GM18526 (cell line): ENCODE data around the gene PRUNE1.

Source experiments
- POLR2A ChIP-seq: IDR thresholded peaks from 3 replicates; pipeline ENCODE4 v1.6.1; 2011; ENCODE audit not compliant: insufficient read length; ENCODE audit errors: extremely low read depth

The PRUNE1 gene

DNA sequence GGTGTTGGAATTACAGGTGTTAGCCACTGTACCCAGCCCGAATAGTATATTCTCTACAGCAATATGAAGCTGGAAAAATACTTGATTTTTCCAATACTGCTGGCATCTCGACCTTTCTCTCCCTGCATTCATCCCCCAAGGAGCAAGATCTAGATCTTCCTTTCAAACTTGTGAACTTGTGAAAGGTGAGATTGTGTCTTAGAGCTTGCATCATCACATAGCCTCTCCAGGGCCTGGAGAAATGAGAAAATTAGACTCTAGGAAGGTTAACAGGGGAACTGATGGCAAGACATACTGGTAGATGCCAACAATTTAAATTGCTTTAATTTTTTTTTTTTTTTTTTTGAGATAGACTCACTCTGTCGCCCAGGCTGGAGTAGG, 2.1 kb downstream of the PRUNE1 start:
- TF ChIP-seq POLR2A, result no peak

DNA sequence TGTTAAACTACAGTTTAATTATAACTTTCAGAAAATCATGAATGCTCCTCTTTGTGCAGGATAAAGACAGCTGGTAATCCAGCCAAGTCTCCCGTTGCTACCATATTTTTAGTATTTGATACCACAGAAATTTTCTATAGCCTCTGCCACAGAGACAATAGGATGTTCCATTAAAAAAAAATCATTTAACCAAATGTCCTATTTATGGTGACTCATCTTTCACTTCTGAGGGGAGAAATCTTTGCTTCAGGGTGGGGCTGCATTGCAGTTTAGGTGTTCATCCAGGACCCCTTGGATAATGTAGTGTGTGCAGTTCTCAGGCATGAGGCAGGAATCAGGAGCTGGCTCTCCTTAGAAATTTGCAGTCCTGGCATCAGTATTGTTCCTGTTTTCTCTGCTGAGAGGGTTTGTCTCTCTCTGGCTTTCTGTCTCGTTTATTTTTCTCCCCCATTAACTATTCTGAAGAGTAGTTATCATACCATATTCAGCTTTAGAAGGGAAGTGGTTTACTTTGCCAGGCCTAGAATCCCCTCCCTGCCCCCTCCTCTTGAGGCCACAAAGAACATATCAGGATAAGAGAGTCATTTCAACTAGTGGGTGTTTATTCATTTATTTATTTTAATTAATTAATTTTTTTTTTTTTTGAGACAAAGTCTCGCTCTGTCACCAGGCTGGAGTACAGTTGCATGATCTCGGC, 3.1 kb downstream of the PRUNE1 start:
- no peak for TF ChIP-seq POLR2A

DNA sequence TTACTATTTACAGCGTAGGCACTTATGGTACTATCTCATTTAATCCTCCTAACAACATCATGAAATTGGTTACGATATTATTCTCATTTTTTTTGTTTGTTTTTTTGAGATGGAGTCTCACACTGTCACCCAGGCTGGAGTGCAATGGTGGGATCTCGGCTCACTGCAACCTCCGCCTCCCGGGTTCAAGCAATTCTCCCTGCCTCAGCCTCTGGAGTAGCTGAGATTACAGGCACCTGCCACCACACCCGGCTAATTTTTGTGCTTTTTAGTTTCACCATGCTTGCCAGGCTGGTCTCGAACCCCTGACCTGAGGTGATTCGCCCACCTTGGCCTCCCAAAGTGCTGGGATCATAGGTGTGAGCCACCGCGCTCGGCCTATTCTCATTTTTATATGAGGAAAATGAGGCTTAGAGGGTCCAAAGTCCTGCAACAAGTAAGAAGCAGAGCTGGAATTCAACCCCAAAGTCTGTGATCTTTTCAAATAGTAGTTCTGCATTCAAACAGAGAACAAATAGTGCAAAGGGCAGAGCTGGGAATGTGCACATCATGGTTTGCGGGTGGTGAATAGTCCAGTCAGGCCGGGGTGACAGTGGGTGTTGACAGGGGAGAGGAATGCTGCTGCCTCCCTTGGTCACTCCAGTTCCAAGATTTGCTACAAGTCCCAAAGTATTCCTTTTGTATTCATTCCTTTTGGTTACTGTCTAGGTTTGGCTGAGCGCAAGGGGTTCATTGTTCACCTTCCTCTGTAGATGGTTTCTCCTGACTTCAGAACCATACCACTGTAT, 4.6 kb downstream of the PRUNE1 start:
- no peak for TF ChIP-seq POLR2A

DNA sequence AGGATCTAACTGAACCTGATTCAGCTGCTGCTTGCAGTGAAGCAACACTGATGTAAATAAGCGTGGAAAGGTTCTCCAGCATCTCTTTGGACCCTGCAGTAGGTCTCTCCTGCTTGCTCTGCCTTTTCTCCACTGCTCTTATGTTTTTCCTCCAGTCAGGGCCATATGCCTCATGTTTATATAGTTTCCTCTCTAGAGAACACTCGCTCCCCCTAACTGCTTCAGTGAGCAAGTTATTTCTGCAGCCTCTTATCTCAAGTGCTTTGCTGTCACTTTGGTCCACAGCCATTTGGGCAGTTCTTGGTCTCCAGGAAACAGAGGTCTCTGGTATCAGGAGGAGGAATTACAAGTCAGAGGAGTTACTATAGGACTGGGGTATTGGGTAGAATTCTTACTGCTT, 5.3 kb downstream of the PRUNE1 start:
- no peak for TF ChIP-seq POLR2A

DNA sequence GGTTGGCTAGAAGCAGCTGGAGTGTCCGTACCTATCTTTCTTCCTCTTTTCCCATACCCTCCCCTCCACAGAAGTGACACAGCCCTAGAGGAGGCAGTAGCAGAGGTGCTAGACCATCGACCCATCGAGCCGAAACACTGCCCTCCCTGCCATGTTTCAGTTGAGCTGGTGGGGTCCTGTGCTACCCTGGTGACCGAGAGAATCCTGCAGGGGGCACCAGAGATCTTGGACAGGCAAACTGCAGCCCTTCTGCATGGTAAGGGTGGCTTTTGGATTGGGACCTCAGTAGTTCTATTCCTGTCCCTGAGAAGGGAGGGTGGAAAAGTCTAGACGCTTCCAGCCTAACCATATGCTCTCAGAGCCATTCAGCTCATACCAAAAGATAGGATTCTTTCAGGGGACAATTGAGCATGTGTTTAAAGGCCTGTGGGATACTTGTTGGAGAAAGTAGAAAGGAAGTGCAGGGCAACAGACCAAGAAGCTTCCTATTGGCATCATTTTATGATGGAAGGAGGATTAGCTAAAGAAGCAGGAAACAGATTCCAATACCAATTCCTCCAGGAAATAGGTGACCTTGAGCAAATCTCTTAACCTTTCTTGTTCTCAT, 16.4 kb downstream of the PRUNE1 start:
- no peak for TF ChIP-seq POLR2A

DNA sequence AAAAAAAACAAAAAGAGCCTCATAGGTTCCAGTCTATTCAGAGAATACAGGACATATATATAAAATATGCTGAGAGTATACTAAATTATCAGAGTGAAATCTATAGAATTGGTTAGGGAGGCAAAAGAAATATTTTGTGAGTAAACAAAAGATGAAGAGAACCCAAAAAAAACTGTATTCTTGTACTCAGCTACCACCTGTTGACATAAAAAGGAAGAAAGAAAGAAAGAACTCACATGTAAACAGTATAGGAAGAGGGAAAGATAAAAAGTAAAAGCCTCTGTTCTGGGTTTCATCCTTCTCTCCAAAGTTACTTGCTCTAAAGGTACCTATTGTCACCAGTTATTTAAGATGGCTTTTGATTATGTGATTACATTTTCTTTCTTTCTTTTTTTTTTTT, 18.2 kb downstream of the PRUNE1 start:
- TF ChIP-seq POLR2A, result no peak

DNA sequence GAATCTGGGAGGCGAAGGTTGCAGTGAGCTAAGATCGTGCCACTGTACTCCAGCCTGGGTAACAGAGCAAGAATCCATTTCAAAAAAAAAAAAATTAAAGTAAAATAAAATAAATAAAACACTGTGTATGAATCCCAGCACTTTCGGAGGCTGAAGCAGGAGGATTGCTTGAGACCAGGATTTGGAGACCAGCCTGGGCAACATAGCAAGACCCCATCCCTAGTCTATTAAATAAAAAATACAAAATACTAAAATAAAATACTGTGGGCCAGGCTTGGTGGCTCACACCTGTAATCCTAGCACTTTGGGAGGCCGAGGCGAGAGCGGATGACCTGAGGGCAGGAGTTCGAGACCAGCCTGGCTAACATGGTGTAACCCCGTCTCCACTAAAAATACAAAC, 23.9 kb downstream of the PRUNE1 start:
- no peak for TF ChIP-seq POLR2A

DNA sequence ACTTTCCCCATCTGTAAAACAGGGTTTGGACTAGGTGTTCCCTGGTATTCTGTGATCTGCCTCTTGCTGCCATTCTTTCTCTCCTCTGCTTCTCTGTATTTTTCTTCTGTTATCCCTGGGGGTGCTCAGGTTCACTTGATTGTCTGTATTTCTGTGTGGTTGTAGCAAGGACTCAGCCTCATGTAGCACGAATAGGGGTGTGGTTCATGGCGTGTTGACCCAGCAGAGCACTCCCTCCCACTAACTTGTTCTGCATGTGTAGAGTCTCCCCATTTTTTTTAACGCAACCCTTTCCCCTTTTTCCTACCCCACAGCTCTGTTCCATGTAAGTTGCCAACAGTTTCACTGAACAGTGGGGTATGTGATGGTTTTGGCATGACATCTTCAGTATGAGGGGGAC, 26.9 kb downstream of the PRUNE1 start:
- TF ChIP-seq POLR2A, result no peak

DNA sequence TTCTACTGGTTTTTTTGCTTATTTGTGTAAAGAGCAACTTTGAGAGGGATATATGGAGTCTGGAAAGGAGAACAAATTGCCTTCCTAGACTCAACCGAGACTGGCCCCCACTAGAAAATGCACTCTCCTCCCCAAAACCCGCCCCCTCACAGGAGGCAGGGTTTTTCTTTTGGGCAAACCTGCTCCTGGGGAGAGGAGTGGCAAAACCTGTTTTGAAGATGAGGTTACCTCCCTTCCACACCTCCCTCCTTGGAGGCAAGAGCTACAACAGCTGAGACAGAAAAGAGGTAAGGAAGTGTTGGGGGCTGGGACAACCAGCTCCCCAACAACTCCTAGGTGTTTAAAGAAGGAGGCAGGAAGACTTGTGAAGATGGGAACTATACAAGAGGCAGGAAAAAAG, 28.1 kb downstream of the PRUNE1 start, which contains the start of gene BNIPL:
Gene BNIPL (plus strand): TSS at position 231 of the 400 bp plus-strand sequence. CDS start 140 bp downstream, at position 371.
- TF ChIP-seq POLR2A, result no peak

DNA sequence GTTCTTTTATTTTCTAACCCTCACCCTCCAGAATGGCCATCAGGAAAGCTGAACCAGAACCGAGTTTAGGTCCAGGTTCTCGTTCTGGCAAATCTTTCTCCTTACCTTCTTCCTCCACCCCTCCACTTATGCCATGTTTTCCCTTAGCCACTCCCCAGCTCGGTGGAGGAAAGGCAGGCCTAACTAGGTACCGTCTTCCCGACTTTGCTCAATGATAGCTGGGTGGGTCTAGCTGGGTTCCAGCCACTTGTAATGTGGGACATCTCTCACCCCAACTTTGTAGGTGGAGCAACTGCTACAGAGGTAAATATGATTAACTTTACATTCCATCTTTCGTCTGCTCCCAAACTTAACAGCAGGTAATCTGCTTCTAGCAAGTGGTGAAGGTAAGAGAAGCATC, 28.8 kb downstream of the PRUNE1 start:
- no peak for TF ChIP-seq POLR2A

DNA sequence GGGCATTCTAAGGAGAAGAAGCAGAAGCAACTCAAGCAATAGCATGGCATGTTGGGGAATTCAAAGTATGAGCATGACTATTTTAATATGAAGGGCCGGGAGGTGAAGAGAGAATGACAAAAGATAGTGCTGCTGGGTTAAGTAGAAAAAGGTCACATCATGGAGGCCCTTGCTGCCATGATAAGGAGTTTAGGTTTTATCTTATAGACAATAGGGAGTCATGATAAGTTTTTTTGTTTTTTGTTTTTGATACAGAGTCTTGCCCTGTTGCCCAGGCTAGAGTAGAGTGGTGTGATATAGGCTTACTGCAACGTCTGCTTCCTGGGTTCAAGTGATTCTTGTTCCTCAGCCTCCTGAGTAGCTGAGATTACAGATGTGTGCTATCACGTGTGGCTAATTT, 31.3 kb downstream of the PRUNE1 start:
- no peak for TF ChIP-seq POLR2A

DNA sequence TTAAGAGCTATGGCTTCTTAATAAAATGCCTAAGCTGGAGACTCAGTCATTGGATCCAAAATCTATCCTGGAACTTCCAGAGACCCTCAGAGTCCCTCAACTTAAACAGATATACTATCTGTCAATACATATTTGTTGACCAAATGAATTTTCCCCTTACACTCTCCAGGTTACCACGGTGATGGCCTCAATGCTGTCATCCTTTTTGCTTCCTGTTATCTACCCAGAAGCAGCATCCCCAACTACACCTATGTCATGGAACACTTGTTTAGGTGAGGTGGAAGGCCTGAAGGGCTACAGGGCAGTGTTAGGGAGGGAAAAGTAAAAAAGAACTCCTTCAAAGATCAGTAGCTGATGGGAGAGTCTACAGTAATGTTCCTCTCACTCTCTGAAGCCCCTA, 34.9 kb downstream of the PRUNE1 start:
- no peak for TF ChIP-seq POLR2A

DNA sequence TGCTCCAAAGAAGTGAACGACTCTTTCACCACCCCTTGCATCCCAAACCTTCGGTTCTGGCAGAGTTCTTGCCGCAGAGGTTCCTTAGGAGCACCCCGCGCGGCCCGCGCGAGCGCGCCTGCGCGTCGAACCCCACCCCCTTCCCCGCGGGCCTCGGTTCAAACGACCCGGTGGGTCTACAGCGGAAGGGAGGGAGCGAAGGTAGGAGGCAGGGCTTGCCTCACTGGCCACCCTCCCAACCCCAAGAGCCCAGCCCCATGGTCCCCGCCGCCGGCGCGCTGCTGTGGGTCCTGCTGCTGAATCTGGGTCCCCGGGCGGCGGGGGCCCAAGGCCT, 39.3 kb downstream of the PRUNE1 start, which contains the start of gene C1orf56:
Gene C1orf56 (plus strand): TSS at position 161 of the 334 bp plus-strand sequence. CDS start 97 bp downstream, at position 258.
- peak; percentile 37 for TF ChIP-seq POLR2A

DNA sequence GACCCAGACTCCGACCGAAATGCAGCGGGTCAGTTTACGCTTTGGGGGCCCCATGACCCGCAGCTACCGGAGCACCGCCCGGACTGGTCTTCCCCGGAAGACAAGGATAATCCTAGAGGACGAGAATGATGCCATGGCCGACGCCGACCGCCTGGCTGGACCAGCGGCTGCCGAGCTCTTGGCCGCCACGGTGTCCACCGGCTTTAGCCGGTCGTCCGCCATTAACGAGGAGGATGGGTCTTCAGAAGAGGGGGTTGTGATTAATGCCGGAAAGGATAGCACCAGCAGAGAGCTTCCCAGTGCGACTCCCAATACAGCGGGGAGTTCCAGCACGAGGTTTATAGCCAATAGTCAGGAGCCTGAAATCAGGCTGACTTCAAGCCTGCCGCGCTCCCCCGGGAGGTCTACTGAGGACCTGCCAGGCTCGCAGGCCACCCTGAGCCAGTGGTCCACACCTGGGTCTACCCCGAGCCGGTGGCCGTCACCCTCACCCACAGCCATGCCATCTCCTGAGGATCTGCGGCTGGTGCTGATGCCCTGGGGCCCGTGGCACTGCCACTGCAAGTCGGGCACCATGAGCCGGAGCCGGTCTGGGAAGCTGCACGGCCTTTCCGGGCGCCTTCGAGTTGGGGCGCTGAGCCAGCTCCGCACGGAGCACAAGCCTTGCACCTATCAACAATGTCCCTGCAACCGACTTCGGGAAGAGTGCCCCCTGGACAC, 39.8 kb downstream of the PRUNE1 start:
- TF ChIP-seq POLR2A, result no peak

DNA sequence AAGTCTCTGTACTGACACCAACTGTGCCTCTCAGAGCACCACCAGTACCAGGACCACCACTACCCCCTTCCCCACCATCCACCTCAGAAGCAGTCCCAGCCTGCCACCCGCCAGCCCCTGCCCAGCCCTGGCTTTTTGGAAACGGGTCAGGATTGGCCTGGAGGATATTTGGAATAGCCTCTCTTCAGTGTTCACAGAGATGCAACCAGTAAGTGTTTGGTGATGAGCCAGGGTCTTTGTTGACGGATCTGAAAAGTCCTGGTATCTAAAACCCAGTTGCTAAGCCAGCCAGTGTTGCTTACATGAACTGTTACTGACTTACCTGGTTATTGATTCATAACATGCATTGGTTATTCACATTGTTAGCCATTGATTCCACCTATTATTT, 40.4 kb downstream of the PRUNE1 start:
- TF ChIP-seq POLR2A, result no peak

DNA sequence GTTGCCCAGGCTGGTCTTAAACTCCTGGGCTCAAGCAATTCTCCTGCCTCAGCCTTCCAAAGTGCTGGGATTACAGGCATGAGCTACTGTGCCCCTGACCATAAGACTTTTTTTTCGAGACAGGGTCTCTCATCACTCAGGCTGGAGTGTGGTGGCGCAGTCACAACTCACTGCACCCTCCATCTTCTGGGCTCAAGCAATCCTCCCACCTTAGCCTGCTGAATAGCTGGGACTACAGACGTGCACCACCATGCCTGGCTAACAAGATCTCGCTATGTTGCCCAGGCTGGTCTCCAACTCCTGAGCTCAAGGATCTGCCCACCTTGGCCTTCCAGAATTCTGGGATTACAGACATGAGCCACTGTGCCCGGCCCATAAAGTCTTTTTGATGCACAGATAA, 41.2 kb downstream of the PRUNE1 start:
- no peak for TF ChIP-seq POLR2A

DNA sequence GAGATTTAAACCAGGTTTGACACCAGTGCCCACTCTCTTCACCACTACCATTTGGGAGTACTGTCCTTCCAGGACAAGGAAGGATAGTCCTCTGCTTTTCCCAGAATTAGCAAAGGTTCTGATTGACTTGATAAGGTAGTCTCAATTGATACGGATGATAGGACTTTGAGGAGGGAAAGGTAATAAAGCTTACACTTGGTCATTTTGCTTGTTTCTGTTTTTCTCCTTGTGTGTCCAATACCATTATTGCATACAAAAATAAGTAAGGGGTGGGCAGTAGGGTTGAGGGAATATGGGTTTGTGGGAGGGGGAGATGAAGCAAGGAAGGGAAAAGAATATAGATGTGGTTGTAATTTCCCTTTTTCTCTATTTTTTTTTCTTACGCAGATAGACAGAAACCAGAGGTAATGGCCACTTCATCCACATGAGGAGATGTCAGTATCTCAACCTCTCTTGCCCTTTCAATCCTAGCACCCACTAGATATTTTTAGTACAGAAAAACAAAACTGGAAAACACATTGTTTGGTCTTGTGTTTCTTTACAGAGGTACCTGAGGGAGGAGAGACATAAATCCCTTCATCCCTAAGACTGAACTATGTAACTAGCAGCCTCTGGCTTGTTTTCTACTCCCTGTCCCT, 41.9 kb downstream of the PRUNE1 start:
- TF ChIP-seq POLR2A, result no peak
